HG03097 (cell line): ENCODE measurements around the gene ST6GALNAC3.

ENCODE experiments used
- ATAC-seq: cut with Tn5 transposase; IDR thresholded peaks from one replicate; pipeline ENCODE4 v1.9.1; 2021; ENCODE audit not compliant: unreplicated experiment, low FRiP score

ST6GALNAC3 gene

DNA sequence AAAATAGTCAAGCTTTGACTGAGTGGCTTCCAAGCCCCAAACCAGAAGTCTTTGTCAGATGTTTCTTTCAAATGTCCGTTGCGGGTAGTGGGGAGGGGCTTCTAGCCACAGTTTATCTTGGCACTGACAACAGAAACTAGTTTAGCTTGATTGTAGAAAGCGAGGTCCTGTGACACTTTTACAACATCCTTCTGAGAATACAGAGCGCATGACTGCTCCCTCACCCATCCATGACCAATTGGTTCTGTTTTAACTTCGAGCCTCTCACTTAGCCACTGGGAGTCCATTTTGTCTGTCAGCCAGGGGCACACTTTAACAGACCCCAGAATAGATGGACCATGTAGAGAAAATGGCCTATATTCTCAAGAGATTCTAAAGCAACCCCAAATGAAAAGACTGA is 593.5 kb downstream of the ST6GALNAC3 start:
- no peak for ATAC-seq

DNA sequence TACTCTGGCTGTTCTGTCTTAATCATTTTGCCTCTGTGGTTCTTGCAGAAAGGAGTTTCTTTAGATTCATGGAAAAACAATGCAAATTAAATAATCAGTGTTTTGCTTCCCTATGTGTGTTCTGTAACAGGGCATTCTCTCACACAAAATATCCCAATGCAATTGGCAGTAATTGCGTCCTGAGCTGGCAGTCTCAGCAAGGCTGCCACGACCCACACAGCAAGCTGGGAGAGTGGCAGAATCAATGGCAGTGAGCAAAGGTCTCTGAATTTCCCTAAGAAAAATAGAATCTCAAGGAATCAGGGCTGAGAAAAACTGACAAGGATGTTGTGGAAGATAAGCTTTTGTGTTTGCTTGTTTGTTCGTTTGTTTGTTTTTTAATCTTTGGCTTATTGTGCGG is 594.6 kb downstream of the ST6GALNAC3 start:
- no peak for ATAC-seq

DNA sequence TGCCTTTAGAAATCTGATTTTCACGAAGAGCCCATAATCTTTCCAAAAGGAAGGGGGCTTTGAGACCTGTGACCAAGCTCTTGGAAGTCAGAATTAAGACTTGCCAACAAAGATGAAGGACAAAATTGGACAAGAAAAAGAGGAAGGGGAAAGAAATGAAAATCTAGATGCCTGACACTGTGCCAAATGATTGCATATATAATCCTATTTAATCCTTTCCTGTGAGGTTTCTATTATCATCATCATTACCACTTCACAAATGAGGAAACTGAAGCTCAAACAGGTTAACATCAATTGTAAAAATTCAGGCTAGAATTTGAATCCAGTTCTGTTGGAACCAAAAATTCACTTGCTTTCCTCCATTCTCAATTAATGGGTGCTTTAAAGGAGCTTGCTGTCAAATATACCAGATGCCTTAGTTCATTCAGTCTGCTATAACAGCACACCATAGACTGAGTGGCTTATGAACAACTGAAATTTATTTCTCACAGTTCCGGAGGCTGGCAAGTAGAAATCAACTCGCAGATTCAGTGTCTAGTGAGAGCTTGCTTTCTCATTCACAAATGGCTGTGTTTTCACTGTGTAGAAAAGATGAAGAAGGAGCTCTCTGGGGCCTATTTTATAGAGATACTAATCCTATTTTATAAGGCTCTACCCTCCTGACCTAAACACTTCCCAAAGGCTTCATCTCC is 595.2 kb downstream of the ST6GALNAC3 start:
- no peak for ATAC-seq

DNA sequence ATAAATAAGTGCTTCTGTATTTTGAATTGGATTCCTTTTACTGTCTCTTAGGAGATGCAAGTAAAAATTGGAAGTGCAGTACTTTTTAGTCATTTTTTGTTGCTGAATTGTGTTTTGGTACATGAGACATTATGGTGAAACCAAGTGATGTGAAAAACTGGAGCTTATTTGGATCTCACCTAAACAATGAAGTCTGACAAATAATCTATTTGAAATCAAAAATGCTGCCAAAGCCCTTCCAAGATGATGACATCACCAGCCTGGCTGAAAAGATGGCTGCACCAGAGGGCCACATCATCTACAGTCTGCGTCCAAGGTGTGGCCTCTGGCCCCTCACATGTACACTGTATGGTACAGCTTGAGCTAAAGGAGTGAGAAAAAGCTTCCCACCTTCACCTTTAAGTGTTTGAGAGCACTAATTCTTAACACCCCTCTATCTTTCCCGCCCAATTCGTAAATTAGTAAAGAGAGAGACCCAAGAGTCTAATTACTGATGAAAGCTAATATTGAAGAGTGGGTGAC is 600.2 kb downstream of the ST6GALNAC3 start:
- ATAC-seq = no peak

DNA sequence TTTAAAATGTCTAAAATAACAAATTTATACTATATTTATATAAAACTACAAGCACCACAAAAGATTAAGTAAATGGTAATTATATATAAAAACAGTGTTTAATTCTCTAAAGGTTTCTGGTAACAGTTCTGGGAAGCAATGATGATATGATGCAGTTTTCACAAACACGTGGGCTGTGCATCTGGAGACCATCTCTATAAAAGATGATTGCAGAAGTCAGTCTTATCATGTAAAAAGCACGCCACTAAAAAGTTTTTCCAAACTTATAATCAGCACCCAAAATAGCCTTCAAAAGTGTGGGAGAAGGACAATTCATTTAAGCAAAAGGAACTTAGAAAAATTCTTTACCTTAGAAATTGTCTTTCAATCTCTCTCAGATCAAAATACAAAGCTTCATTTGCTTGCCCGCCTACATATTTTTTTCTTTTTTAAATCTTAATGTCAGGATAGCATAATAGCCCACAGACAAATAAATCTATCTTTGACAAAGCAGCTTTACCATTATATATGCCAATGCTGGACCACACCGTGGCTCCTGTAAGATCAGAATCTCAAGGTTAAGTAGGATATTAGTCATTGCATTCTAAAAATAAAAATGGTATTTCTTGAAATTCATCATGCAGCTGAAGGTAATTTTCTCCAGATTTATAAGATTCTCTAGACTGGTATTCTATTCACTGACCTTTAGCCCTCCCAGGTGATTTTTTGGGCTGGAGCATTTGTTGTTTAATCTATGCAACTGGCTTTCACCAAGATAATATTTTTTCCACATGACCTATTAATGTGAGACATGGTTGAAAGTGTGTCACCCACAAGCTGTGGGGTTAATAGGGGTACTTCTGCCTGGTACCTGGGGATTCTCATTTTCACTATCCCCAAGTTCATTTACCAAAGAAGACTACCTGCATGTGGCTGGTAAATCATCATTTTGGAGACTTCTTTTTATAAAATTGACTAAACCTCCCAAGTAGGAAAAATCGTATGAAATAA is 603.2 kb downstream of the ST6GALNAC3 start:
- no peak for ATAC-seq

DNA sequence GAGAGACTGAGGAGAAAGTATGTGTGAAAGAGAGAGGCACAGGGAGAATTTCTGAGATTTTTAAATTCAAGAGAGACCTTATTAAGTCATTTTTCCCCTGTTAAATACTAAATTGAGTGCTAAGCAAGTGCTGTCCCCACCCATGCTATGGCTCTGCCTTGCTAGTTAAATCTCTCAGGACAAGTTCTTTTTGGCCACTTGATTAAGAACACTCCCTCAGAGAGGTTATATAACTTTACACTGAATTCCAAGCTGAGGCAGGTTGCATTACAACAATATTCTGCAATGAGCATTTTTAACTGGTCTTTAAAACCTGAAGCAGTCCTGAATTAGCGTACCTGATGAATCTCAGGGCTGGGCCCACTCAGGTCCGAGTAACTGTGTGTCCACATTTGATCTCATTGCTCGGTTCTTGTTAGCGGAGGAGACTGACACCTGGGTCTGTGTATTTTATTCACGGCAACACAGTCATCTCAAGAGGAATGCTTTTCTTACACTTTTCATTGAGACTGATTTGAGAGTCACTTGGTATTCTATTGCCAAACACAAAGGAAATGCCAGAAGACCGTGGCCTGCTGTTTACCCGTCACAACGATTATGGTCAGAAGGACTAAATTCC is 605.1 kb downstream of the ST6GALNAC3 start:
- ATAC-seq = no peak

DNA sequence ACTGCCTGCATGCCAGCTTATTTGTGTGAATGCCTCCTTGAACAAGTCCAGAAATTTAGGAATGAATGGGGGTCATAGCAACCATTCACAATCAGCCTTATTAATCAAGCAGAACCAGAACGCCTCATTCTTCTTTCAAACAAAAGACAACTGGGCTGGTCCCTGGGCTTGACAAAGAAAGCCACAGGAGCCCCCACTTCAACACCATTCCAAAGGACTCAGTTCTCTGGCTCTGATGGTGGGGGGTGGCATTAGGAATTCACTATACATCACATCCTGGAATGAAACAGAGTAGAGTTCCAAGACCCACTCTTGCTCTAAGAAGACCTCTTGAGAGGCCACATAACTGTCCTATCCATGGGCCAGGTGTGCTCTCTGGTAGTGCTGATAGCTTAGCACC is 606.1 kb downstream of the ST6GALNAC3 start:
- ATAC-seq = no peak

DNA sequence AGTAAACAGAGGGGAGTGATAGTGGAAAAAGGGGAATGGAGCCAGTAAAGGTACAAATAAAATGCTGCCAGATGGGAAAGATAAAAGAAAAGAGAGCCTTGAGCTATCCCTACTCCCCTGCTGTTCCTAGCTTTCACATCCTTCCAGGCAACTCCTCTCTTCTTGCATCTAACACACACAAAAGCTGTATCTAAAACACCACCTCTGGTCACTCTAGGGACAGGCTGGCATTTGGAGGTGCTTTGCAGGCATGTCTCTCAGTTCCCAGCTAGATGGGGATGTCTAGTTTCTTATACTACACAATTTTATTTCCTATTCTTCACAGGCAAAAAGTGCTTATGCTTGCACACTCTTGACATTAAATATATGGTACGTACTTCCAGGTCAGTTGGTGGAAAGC is 607.6 kb downstream of the ST6GALNAC3 start:
- no peak for ATAC-seq
